Erythroblast (primary cell): Measurements from ENCODE around the gene SRP72.

Source experiments
- GATA1 ChIP-seq: IDR thresholded peaks from 2 replicates; pipeline ENCODE4 v1.6.1; 2011; ENCODE audit warnings: low read depth, mild to moderate bottlenecking, control low read depth, low read length, moderate library complexity
- POLR2A ChIP-seq: IDR thresholded peaks from 2 replicates; pipeline ENCODE4 v1.6.1; 2011; ENCODE audit warnings: mild to moderate bottlenecking, low read length

DNA sequence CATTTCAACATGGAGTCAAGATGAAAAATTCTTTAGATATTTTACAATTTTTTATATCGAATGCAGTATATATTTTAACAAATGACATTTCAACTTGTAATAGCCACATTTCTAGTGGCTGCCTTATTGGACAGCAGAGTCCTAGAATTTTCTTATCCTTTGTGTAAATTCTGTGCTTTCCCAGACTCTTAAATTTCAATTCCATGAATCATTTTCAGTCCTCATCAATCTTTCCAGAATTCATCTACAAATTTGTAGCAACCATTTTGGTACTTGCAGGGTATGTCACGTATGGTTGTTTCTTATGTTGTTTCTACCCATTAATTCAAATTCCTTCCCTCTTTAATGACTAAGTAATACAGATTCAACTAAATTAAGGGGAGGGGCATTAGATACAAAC is 28.7 kb upstream of the SRP72 start:
- TF ChIP-seq POLR2A (no peak), GATA1 (no peak)
